NCI-H2029 treated with DMSO at 0.1 percent for 48 hours (cell line): ENCODE data around the gene ZDHHC22.

ENCODE experiments used
- DNase-seq: peaks from one replicate; lab custom pipeline; 2025; lab: John Stamatoyannopoulos, UW

The ZDHHC22 gene

GRCh38 chr14:77126461-77126990, 15.1 kb downstream of the ZDHHC22 start:
- DNase-seq = no peak

DNA sequence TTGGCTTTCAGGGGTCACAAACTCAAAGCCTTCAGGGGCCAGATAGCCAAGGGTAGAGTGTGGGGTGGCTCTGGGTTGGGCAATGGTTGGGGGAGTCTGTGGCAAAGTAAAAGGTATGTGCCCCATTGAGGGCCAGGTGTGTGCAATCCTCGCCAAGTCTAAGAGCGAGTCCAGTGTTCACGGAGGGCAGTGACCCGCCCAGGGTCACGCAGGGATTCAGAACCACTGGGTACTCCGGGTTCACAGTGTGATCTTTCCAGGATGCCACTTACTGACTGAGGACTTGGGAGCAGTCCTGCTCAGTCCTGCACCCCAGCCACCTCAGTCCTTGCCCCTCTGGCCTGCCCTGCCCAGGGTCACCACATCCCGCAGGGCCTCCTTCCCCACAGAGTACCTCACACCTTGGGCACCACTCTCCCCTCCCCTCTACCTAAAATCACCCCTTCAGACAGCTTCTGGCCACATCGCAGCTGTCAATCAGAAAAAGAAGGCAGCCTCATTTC, 15.7 kb downstream of the ZDHHC22 start:
- DNase-seq = no peak

DNA sequence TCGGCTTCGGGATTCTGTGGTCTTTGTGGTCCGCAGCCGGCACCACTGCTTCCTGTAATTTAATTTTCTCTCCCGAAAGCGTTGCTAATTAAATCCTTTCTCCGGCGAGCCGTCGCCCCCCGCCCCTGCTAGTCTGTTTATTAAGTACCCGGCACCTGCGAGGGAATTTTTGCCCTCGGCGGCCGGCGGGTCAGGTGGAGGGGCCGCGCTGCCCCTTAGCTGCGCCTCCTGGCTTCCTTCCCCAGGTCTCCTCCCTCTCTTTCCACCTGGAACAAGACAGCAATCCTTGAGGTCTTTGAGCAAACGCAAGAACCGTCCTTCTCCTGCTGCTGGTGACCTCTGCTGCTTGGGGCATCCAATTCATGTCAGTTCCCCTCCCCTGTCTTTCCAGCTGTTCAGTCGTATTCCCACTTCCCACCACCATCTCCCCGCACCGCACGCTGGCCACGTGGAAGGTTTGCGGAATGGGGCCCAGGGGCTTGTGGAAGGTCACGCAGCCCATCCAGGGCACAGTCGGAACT, 16.2 kb downstream of the ZDHHC22 start:
- DNase-seq = no peak

DNA sequence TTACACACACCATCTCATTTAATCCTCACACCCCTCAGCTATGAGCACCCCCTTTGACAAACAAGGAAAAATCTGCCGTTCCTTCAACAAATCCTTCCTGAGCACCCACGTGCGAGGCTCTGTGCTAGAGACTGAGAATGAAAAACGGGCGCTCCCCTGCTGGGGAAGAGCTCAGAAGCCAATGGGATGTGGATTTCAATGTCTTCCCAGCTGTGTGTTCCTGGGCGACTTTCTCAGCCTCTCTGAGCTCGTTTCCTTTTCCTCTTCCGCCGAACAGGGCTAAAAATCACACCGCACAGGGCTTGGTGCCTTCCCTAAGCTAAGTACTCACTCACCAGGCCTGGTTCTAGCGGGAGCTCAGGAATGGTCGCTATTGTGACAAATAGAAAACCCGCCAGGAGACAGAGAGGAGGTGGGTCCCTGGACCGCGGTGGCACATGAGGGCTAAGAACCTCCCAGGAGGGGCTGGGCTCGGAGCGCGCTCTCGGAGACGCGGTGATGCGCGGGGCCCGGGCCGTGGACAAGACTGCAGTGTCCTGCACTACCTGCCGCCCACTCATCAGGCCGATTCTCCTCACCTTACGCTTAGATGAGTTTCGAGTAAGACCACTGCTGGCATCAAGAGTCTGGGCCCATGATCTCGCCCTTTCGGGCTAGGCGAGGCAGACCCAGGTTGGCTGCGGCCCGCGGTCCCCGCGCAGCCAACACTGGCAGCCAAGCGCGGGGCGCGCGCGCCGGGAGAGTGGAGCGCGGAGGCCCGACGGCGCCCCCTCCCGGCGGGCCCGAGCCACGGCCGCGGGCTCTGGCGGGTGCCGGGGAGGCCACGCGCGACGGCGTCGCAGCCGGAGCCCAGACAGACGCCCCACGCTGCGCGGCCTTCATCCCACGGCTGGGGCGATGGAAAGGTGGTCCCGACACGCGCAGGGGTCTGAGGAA, 17.0 kb downstream of the ZDHHC22 start:
- DNase-seq = no peak

- DNase-seq = peak; percentile 83
Measured at GRCh38 chr14:77123381-77124325, 17.9 kb downstream of the ZDHHC22 start.

GRCh38 chr14:77122526-77123125, 19.0 kb downstream of the ZDHHC22 start:
- no peak for DNase-seq

- peak; percentile 52 for DNase-seq
Measured at GRCh38 chr14:77120771-77121743, 20.5 kb downstream of the ZDHHC22 start.

- no peak for DNase-seq
Measured at GRCh38 chr14:77119851-77120250, 21.7 kb downstream of the ZDHHC22 start.

DNA sequence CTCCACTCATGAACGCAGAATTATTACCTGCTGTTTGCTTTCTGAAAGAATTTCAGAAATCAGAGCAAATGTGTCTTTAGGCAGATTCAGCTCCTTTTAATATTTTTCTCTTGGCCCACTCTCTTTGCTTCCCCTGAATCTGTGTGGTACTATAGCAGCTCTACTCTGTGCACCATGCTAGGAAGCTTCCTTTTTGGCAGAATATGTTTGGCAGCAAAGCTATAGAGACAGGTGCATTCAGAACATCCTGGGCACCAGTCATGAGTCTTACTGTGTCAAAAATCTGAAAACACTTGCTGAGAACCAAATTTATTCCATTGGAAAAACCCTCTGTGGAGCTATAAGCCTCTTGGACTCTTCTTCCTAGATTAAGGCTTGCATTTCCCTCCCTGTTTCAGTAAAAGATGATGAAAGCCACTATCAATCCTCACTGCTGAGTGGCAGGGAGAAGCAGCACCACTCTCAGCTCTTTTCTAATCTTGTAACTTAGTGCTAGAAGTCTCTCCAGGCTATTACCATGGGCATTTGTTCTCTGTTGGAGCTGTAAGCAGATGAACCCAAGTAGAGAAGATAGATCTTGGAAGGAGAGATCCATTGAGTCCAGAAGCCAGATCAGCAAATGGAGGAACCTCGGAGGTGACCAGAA, 25.3 kb downstream of the ZDHHC22 start:
- no peak for DNase-seq

- DNase-seq = no peak
Measured at GRCh38 chr14:77114609-77115008, 27.0 kb downstream of the ZDHHC22 start.

- no peak for DNase-seq
Measured at GRCh38 chr14:77113644-77114043, 27.9 kb downstream of the ZDHHC22 start.

DNA sequence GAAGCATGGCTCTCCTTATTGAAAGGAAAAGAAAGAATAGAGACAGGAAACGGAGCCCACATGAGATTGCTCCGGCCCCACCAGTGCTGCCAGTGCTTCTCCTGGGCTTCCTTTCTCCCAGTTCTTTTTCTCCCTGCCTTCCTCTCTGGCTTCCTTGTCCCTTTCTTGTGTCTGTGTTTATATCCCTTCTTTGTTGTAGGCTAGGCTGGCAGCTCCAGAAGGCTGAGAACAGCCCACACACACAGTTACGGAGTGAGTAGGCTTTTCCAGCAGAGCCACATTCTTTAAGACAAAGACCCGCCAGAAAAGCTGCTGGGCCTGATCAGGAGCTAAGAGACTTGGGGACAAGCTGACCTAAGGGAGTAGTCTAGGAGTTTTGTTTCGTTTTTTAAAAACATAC, 30.6 kb downstream of the ZDHHC22 start:
- DNase-seq = no peak

GRCh38 chr14:77110286-77110685, 31.3 kb downstream of the ZDHHC22 start:
- DNase-seq = no peak

DNA sequence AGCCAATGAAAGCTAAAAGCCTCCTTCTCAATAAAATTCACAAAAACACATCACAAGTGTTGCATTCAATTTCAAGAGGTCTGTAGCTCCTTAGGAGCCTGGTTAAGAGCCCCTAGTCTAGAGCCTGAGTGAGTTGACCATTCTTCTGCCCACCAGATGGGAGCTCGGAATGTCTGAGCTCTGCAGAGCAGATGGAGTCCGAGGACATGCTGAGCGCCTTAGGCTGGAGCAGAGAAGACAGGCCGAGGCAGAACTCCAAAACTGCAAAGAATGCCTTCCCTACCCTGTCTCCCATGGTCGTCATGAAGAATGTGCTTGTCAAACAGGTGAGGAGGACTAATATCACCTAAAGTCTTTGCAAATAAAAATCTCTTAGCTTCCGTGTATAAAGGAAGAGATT, 31.9 kb downstream of the ZDHHC22 start:
- no peak for DNase-seq

DNA sequence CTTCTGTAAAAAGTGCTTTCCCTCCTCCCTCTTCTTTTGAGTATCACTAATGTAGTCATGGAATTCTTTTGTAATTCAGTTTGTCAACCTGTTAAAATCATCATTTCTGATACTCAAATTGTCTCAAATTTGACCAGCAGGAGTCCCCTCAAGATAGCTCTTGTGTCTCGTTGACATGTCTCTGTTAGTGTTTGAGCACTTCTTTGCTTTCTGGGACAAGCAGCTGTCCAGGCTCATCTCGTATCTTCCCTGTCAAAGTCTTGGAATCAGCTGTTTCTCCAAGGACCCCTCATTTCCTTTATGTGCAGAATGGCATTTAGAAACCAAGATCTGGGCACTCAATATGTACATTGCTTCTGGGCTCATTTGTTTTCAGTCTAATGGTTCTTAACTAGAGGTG, 32.8 kb downstream of the ZDHHC22 start:
- DNase-seq = no peak

DNA sequence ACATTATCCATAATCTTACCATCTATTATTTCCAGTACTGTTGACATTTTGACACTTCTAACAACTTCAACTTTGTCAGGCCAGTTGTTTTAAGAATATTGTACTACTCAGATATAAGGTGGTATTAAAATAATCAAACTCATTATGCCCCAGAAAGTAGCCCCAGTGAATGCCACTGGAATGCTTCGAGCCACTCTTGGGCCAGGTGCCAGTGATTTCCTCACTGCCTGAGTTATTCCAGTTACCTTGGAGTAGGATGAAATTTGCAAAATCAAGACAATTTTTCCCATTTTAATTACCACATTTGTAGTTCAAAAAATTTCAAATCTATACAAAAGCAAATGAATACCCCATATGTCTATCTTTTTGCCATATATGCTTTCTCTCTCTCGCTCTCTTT, 34.4 kb downstream of the ZDHHC22 start:
- no peak for DNase-seq

GRCh38 chr14:77106666-77107065, 34.9 kb downstream of the ZDHHC22 start:
- DNase-seq = no peak

DNA sequence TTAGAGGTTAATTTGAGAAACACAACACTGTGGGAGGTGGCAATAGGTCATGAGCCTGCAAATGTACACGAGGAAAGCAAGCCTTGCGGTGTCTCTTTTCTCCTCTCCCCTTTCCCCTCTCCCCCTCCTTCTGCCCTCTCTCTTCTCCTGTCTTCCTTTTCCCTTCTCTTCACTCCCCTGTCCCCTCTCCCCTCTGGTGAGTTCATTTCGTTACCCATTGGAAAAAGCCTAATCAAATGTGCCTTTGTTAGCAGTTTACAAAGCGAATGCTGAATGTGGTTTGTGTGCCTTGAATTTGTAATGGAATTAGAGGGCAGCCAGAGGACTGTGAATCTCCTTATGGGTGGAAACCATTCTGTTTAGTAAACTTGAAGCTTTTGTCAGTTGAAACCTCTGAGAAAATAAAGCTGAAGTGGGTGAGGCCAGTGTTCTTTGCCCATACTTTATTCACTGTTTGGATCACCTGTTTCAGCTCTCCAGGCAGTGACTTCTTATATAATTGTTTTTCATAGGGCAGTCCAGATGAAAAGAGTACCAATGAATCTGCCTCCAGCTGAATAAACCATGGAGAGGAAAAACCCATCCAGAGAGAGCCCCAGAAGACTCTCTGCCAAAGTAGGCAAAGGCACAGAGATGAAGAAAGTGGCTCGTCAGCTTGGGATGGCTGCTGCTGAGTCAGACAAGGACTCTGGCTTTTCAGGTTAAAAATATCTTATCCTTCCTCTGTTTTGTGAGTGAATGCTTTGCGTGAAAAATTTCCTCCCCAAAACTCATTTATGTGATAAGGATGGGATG, 36.2 kb downstream of the ZDHHC22 start:
- DNase-seq = no peak

DNA sequence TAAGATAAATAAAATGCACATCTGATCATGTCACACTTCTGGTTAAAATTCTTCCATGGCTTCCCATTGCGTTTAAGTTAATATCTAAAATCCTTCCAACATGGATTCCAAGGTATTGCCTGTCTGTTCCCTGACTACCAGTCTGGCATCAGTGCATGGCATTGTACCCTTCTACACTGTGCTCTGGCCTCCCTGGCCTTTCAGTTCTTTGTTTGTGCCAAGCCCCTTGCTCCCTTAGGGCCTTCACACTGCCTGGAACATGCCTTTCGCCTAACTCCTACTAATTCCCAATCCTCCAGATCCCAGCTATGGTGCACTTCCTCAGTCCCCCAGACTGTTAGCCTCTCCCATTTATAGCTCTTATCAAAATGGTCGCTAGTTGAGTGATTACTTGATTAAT, 37.2 kb downstream of the ZDHHC22 start:
- DNase-seq = no peak
